Measurements from ENCODE around the gene FOXP2. TPM values are rescaled to one million over a fixed set of nuclear protein-coding genes. Genes with fewer than 3 reads are reported as not detected.

FOXP2 gene
- total and polyA plus RNA-seq, 2 of the 4 experiments (the other 2 are of a cell fraction) = 0.89 to 1.1 TPM

DNA sequence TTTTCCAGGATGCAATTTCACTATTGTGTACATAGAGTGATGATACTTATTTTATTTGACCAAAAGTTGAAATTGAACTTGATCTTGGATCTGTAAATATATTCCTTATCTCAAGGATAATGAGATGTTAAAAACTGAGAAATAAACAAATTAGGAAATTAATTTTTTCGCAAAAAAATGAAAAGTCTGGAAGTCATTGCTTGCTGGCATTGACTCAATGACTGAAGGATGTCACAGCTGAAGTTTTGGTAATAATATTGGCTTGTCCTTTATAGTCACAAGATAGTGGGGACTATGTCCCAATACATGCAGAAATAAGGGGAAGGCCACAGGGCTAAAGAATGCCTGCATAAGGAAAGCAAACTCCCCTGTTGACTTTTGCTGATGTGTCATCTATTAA lies 92.8 kb downstream of the FOXP2 start:
- H3K9me3 ChIP-seq (ENCODE audit: control insufficient read depth, insufficient read depth, low read length) = no peaks in the 10 kb centered on the region
- H2BK20ac ChIP-seq (ENCODE audit: low read depth, low read length) = no peak overlapping the region
- no peak overlapping the region for H2AK9ac ChIP-seq (replicated peaks; ENCODE audit: low read depth, low read length, poor library complexity)
- H3K9me1 ChIP-seq (ENCODE audit: insufficient read depth, low read length) = no peaks in the 10 kb centered on the region
- ChIA-PET CTCF (no interaction called here), POLR2A (ENCODE audit: unreplicated experiment) (no interaction called here)
- DNase-seq (no peak), ATAC-seq (ENCODE audit: low read depth) (no peak)
- no peak overlapping the region for H2AK5ac ChIP-seq (ENCODE audit: low read depth, low read length)
- TF ChIP-seq FOS (IDR thresholded peaks at IDR 0.05; ENCODE audit: low read depth, low read length) = no peak
- no peak overlapping the region for H3K4me2 ChIP-seq (ENCODE audit: low read depth, low read length)
- H3K18ac ChIP-seq (ENCODE audit: low read depth, low read length) = no peak overlapping the region
- no peak overlapping the region for H3K56ac ChIP-seq (ENCODE audit: extremely low read depth, insufficient read depth, low read length)
- in situ Hi-C loops (cut with MboI; ENCODE audit: low sequenced_read_pairs) = no loop called here
- H3K9ac ChIP-seq (ENCODE audit: low read depth, low read length) = no peak overlapping the region
- H4K91ac ChIP-seq (ENCODE audit: insufficient read depth, low read depth, low read length) = no peak overlapping the region
- no peak overlapping the region for H4K8ac ChIP-seq (ENCODE audit: low read depth in 2 of 2, low read length in 2 of 2)
- no CpG with 5 or more reads among the region's 1 CpG for WGBS, 2 experiments (ENCODE audit: extremely low coverage in 2 of 2, insufficient read length in 1 of 2)
- H3K27me3 ChIP-seq (ENCODE audit: control insufficient read depth, insufficient read depth, low read length) = no peaks in the 10 kb centered on the region
- no peak overlapping the region for H2BK15ac ChIP-seq (ENCODE audit: low read depth, low read length)
- no peak overlapping the region for H2BK120ac ChIP-seq (ENCODE audit: low read depth, low read length)
- no TSS peak for BruUV-seq (replicated peaks)
- no peak overlapping the region for H3K23ac ChIP-seq (ENCODE audit: low read depth, low read length)
- no peaks in the 10 kb centered on the region for H3K4me1 ChIP-seq (ENCODE audit: control insufficient read depth, insufficient read depth, low read length)
- no peaks in the 10 kb centered on the region for H4K20me1 ChIP-seq (ENCODE audit: insufficient read depth, low read length)
- intact Hi-C loops (cut with micrococcal nuclease) = no loop called here
- no peak overlapping the region for H3K27ac ChIP-seq (ENCODE audit: insufficient read depth, low read length)
- no peaks in the 10 kb centered on the region for H3K79me1 ChIP-seq (ENCODE audit: low read depth in 1 of 2, low read length in 2 of 2)
- no peaks in the 10 kb centered on the region for H3K36me3 ChIP-seq (ENCODE audit: control insufficient read depth, insufficient read depth, low read length)
- no peak overlapping the region for H3K4me3 ChIP-seq (ENCODE audit: insufficient read depth, low read depth, low read length)
- dilution Hi-C loops (cut with HindIII; ENCODE audit: low sequenced_read_pairs, unreplicated experiment) = no loop called here
- H2AFZ ChIP-seq (replicated peaks; ENCODE audit: low read length, poor library complexity) = no peak overlapping the region
- H3K4ac ChIP-seq (ENCODE audit: low read depth, low read length) = no peak overlapping the region
- H4K5ac ChIP-seq (ENCODE audit: low read depth, low read length) = no peak overlapping the region
- no peak overlapping the region for H2BK5ac ChIP-seq (ENCODE audit: low read depth, low read length, poor library complexity, severe bottlenecking)
- no peak overlapping the region for H3K14ac ChIP-seq (replicated peaks; ENCODE audit: low read depth, low read length)

Data from IMR-90 (cell line).